ENCODE measurements around the gene ADSL. TPM values are rescaled to one million over a fixed set of nuclear protein-coding genes. Genes with fewer than 3 reads are reported as not detected.

ADSL gene
- total RNA-seq, 1 experiment from 2014 or later: 93.8 TPM

DNA sequence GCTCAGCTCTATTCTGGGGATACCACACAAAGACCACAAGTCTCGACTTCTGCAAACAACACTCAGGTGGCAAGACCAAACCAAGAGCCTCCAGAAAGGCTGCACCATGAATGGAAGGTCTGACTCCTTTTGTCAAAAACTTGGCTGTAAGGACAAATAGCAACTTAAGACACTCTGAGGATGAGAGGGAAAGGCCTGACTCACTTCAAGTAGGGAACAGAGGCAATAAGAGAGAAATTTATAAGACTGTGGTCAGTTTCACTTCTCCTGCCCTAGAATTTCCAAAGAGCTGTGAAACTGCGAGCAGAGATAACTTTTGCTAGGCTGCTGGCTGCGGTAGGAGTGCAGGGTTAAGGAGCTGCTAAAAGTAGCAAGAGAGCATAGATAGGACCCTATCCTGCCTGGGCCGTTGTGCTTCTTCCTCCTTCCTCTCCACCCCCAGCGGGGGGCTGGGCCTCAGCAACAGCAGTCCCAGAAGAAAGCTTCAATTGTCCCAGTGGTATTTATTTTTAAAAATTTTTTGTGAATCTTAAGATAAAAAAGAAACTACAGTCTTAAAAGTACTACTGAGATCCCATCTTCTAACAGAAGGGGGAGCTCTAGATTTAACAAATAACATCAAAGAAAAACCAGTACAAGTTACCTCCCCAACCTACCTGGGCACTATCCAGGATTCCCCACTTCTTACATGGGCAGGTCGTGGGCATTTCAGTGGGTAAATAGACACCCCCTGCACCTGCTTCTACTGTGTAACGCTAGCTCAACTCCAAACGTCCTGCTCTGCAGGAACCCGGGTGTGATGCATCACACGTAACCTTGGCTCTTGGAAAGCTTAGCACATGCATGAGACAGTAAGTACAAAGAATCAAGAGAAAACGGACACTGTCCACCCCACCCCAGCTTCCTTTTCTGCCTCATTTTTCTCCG, 90.5 kb downstream of the ADSL start:
- no peaks in the 10 kb centered on the region for H3K79me2 ChIP-seq (ENCODE audit: low read length)
- no peak overlapping the region for H3K4me3 ChIP-seq (ENCODE audit: low read length)
- H2AFZ ChIP-seq (ENCODE audit: low read length): no peak overlapping the region
- no peaks in the 10 kb centered on the region for H3K9me2 ChIP-seq (replicated peaks; ENCODE audit: low read length)
- intact Hi-C loops (cut with micrococcal nuclease): loop anchor here (1.0 to 2.0 kb wide), 3 partner anchors 50 to 324 kb away; no protein-coding TSS in a partner anchor
- peak; percentile 54 for ATAC-seq
- TF ChIP-seq, protein P1, sequence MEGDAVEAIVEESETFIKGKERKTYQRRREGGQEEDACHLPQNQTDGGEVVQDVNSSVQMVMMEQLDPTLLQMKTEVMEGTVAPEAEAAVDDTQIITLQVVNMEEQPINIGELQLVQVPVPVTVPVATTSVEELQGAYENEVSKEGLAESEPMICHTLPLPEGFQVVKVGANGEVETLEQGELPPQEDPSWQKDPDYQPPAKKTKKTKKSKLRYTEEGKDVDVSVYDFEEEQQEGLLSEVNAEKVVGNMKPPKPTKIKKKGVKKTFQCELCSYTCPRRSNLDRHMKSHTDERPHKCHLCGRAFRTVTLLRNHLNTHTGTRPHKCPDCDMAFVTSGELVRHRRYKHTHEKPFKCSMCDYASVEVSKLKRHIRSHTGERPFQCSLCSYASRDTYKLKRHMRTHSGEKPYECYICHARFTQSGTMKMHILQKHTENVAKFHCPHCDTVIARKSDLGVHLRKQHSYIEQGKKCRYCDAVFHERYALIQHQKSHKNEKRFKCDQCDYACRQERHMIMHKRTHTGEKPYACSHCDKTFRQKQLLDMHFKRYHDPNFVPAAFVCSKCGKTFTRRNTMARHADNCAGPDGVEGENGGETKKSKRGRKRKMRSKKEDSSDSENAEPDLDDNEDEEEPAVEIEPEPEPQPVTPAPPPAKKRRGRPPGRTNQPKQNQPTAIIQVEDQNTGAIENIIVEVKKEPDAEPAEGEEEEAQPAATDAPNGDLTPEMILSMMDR (conservative IDR thresholded peaks at IDR 0.05; ENCODE audit: low read depth, low read length): peak; percentile 67
- TF ChIP-seq EZH2phosphoT487 (IDR thresholded peaks at IDR 0.05; ENCODE audit: borderline replicate concordance, low read length) (no peak), EZH2 (IDR thresholded peaks at IDR 0.05; ENCODE audit: low read length, unreplicated experiment) (no peak)
- H3K4me2 ChIP-seq (ENCODE audit: low read length): peak overlapping the region; percentile 8; the same call in 1 of the 2 replicates
- H3F3A ChIP-seq (ENCODE audit: low read length, unreplicated experiment): no peaks in the 10 kb centered on the region
- H3K27me3 ChIP-seq (ENCODE audit: low read length): no peaks in the 10 kb centered on the region
- ChIA-PET POLR2A (ENCODE audit: unreplicated experiment) (interaction anchor here (0.5 to 0.7 kb wide), 2 partner anchors 62 to 193 kb away, joined by 3 to 4 read pairs; no protein-coding TSS in a partner anchor), CTCF (interaction anchor here (0.5 to 0.9 kb wide), 2 partner anchors 91 to 208 kb away, joined by 4 to 7 read pairs; no protein-coding TSS in a partner anchor)
- no peak overlapping the region for H3K9ac ChIP-seq (ENCODE audit: low read length)
- DNase-seq: peak; percentile 66
- H3K36me3 ChIP-seq (ENCODE audit: low read depth, low read length): peaks cover 5% of the 10 kb centered on the region
- no peak overlapping the region for H3K27ac ChIP-seq (ENCODE audit: low read length)
- BruUV-seq (replicated peaks): no TSS peak
- no peaks in the 10 kb centered on the region; the same call in 1 of the 2 replicates for H3K4me1 ChIP-seq (ENCODE audit: insufficient read depth, low read length)
- H4K20me1 ChIP-seq (ENCODE audit: low read length): no peaks in the 10 kb centered on the region
- H3K9me3 ChIP-seq (ENCODE audit: low read length): no peaks in the 10 kb centered on the region

Other genes with a start within 250 kb of the ADSL start
- gene TNRC6B, start 168.6 kb upstream of the ADSL start, total RNA-seq (2014; rRNA removed): 15.1 and 21.3 TPM in 2 replicates
- 45.0 and 53.9 TPM in 2 replicates for gene SGSM3, start 24.1 kb downstream of the ADSL start, total RNA-seq (2014; rRNA removed)